ENCODE measurements around the gene FBXW10.
A peak's percentile ranks its signal among the peaks of the same experiment; 100 is the strongest.
"Not testable (repeated sequence)": the region's sequence is repeated elsewhere in the genome, so short reads cannot be mapped to it uniquely, and the experiment has no call there.

FBXW10 gene

GRCh38 chr17:18743699-18744421 is at the start of gene FBXW10:
Gene FBXW10 (plus strand): TSS chr17:18744054. CDS start chr17:18744245, 191 bp downstream.
- DNase-seq (ENCODE audit: low spot score), result not testable (repeated sequence)

GRCh38 chr17:18695143-18695542 is 48.7 kb upstream of the FBXW10 start:
- DNase-seq (ENCODE audit: low spot score), result not testable (repeated sequence)

- DNase-seq (ENCODE audit: low spot score), result not testable (repeated sequence)
Observed at GRCh38 chr17:18698473-18699103, 45.3 kb upstream of the FBXW10 start.

GRCh38 chr17:18705955-18706354 is 37.9 kb upstream of the FBXW10 start:
- not testable (repeated sequence) for DNase-seq (ENCODE audit: low spot score)

GRCh38 chr17:18708215-18708614 is 35.6 kb upstream of the FBXW10 start:
- DNase-seq (ENCODE audit: low spot score), result not testable (repeated sequence)

- DNase-seq (ENCODE audit: low spot score), result peak; percentile 54
Observed at GRCh38 chr17:18712354-18712999, 31.4 kb upstream of the FBXW10 start.

- DNase-seq (ENCODE audit: low spot score), result not testable (repeated sequence)
Observed at GRCh38 chr17:18718643-18719427, 25.0 kb upstream of the FBXW10 start.

- not testable (repeated sequence) for DNase-seq (ENCODE audit: low spot score)
Observed at GRCh38 chr17:18719428-18720110, 24.3 kb upstream of the FBXW10 start.

GRCh38 chr17:18721775-18722547 is 21.9 kb upstream of the FBXW10 start:
- DNase-seq (ENCODE audit: low spot score), result not testable (repeated sequence)

GRCh38 chr17:18722612-18723011 is 21.2 kb upstream of the FBXW10 start:
- not testable (repeated sequence) for DNase-seq (ENCODE audit: low spot score)

GRCh38 chr17:18723509-18723908 is 20.3 kb upstream of the FBXW10 start:
- not testable (repeated sequence) for DNase-seq (ENCODE audit: low spot score)

GRCh38 chr17:18732438-18732837 is 11.4 kb upstream of the FBXW10 start:
- not testable (repeated sequence) for DNase-seq (ENCODE audit: low spot score)

- DNase-seq (ENCODE audit: low spot score), result not testable (repeated sequence)
Observed at GRCh38 chr17:18733350-18733749, 10.5 kb upstream of the FBXW10 start.

- not testable (repeated sequence) for DNase-seq (ENCODE audit: low spot score)
Observed at GRCh38 chr17:18739616-18740391, 4.0 kb upstream of the FBXW10 start.

- DNase-seq (ENCODE audit: low spot score), result not testable (repeated sequence)
Observed at GRCh38 chr17:18741228-18741627, 2.6 kb upstream of the FBXW10 start.

- not testable (repeated sequence) for DNase-seq (ENCODE audit: low spot score)
Observed at GRCh38 chr17:18744726-18745125, 872 bp downstream of the FBXW10 start.

GRCh38 chr17:18746551-18746950 is 2.7 kb downstream of the FBXW10 start:
- not testable (repeated sequence) for DNase-seq (ENCODE audit: low spot score)

GRCh38 chr17:18747501-18747900 is 3.6 kb downstream of the FBXW10 start:
- DNase-seq (ENCODE audit: low spot score), result not testable (repeated sequence)

- not testable (repeated sequence) for DNase-seq (ENCODE audit: low spot score)
Observed at GRCh38 chr17:18750242-18750641, 6.4 kb downstream of the FBXW10 start.
